ENCODE measurements around the gene PANK4. TPM values are rescaled to one million over a fixed set of nuclear protein-coding genes. Genes with fewer than 3 reads are reported as not detected.

Gene PANK4
- total and polyA plus RNA-seq, 2 of the 8 experiments (the other 6 are each of a cell fraction or from before 2014, with no cell fraction given), result 20.1 to 29.7 TPM

- H3K23ac ChIP-seq (ENCODE audit: insufficient read length), result no peak overlapping the region
- H2BK5ac ChIP-seq (ENCODE audit: low read depth, low read length), result no peak overlapping the region
- CTCF ChIA-PET (ENCODE audit: partially characterized antibody), result interaction anchor here (0.6 to 0.8 kb wide), 2 partner anchors 10 to 23 kb away, joined by 3 to 4 read pairs; no protein-coding TSS in a partner anchor
- POLR2A ChIA-PET (ENCODE audit: partially characterized antibody), result no interaction called here
- H2AFZ ChIP-seq (ENCODE audit: low read length), result no peak overlapping the region
- no peak overlapping the region for H4K5ac ChIP-seq (ENCODE audit: insufficient read length, low read depth, low read length)
- H2BK15ac ChIP-seq (ENCODE audit: low read length), result no peak overlapping the region
- H4K91ac ChIP-seq (replicated peaks; ENCODE audit: insufficient read length, low read length), result peak overlapping the region; percentile 40
- H4K8ac ChIP-seq (ENCODE audit: extremely low read depth, insufficient read depth, low read length), result peak overlapping the region; percentile 22; the same call in 1 of the 2 replicates
- no peak overlapping the region for H2AK5ac ChIP-seq (ENCODE audit: low read depth, low read length)
- no peak overlapping the region for H2BK120ac ChIP-seq (replicated peaks; ENCODE audit: low read depth, low read length)
- no peak overlapping the region for H3K4me2 ChIP-seq (ENCODE audit: insufficient read depth in 1 of 2, low read depth in 2 of 2, low read length in 2 of 2)
- no peak overlapping the region for H3K27ac ChIP-seq (ENCODE audit: low read depth, low read length)
- no peaks in the 10 kb centered on the region for H3K23me2 ChIP-seq (ENCODE audit: low read depth, low read length)
- H3K79me2 ChIP-seq (ENCODE audit: control insufficient read depth in 1 of 2, insufficient read depth in 2 of 2, low read length in 2 of 2), result no peaks in the 10 kb centered on the region
- no peak overlapping the region for H2BK12ac ChIP-seq (ENCODE audit: low read depth, low read length)
- no peaks in the 10 kb centered on the region for H3K27me3 ChIP-seq (replicated peaks in 1 of 4; ENCODE audit: control insufficient read depth in 3 of 4, extremely low read depth in 1 of 4, insufficient read depth in 3 of 4, low read length in 3 of 4)
- H3K9me3 ChIP-seq (ENCODE audit: insufficient read depth in 2 of 2, low read depth in 1 of 2, low read length in 1 of 2), result no peaks in the 10 kb centered on the region; a peak in 1 of 4 replicates
- H3K79me1 ChIP-seq (ENCODE audit: low read depth, low read length), result no peaks in the 10 kb centered on the region
- 94% methylated on average over 4 of the region's 6 CpGs; no CpG with 5 or more reads in 1 of the 2 experiments for WGBS, 2 experiments (ENCODE audit: extremely low coverage in 1 of 2, insufficient coverage in 1 of 2, insufficient read length in 1 of 2, insufficient replicate concordance in 2 of 2, low coverage in 1 of 2, low lambda C conversion rate in 2 of 2, missing lambda C conversion rate in 1 of 2)
- no peak for FAIRE-seq
- no peak overlapping the region for H3K56ac ChIP-seq (replicated peaks; ENCODE audit: insufficient read length, low read depth, low read length)
- no peak overlapping the region for H3K14ac ChIP-seq (ENCODE audit: insufficient read length)
- peaks cover 0 to 6% (median 0%) of the 10 kb centered on the region in 4 experiments; a peak in 2 of 7 replicates for H3K4me1 ChIP-seq (replicated peaks in 1 of 4; ENCODE audit: control insufficient read depth in 3 of 4, insufficient read depth in 4 of 4, low read length in 3 of 4)
- H3K4ac ChIP-seq (replicated peaks; ENCODE audit: insufficient read length, low read depth, low read length), result no peak overlapping the region
- no peak overlapping the region for H3K9ac ChIP-seq (replicated peaks in 1 of 4; ENCODE audit: extremely low read depth in 1 of 4, low read depth in 3 of 4, low read length in 3 of 4)
- no peak overlapping the region for H2BK20ac ChIP-seq (ENCODE audit: low read length)
- no peak for DNase-seq (ENCODE audit: low read depth in 1 of 2, low spot score in 2 of 2)
- H4K20me1 ChIP-seq (replicated peaks in 1 of 2; ENCODE audit: control insufficient read depth in 1 of 2, insufficient read depth in 2 of 2, low read length in 2 of 2), result no peaks in the 10 kb centered on the region
- H3K18ac ChIP-seq (ENCODE audit: extremely low read depth, low read length), result no peak overlapping the region
- H3K36me3 ChIP-seq (ENCODE audit: control insufficient read depth in 2 of 4, insufficient read depth in 4 of 4, low read length in 3 of 4), result no peaks in the 10 kb centered on the region
- H3K4me3 ChIP-seq (ENCODE audit: extremely low read depth in 1 of 4, insufficient read depth in 2 of 4, low read depth in 3 of 4, low read length in 4 of 4), result no peak overlapping the region
- TF ChIP-seq HDAC6 (IDR thresholded peaks at IDR 0.05; ENCODE audit: low read depth, low read length), result no peak
- no peak for TF ChIP-seq CHD1 (IDR thresholded peaks at IDR 0.05; ENCODE audit: low read depth, low read length)
- TF ChIP-seq NANOG (IDR thresholded peaks at IDR 0.05; ENCODE audit: insufficient read depth, low read depth, low read length, poor library complexity, severe bottlenecking), result no peak
- no peak for TF ChIP-seq EP300 (IDR thresholded peaks at IDR 0.05; ENCODE audit: borderline replicate concordance in 1 of 2, low read depth in 2 of 2, low read length in 2 of 2)
- TF ChIP-seq NRF1 (IDR thresholded peaks at IDR 0.05; ENCODE audit: low read depth, low read length), result no peak
- no peak for TF ChIP-seq CBX5 (IDR thresholded peaks at IDR 0.05; ENCODE audit: low read depth, low read length)
- no peak for TF ChIP-seq BRCA1 (IDR thresholded peaks at IDR 0.05; ENCODE audit: low read depth, low read length)
- no peak for TF ChIP-seq FOSL1 (IDR thresholded peaks at IDR 0.05; ENCODE audit: insufficient read depth, low read depth, low read length)
- no peak for TF ChIP-seq CHD2 (IDR thresholded peaks at IDR 0.05; ENCODE audit: low read length)
- TF ChIP-seq CTCF (IDR thresholded peaks at IDR 0.05; ENCODE audit: control extremely low read depth in 1 of 3, insufficient read depth in 1 of 3, low read depth in 1 of 3, low read length in 3 of 3), result no peak
- no peak for TF ChIP-seq RFX5 (IDR thresholded peaks at IDR 0.05; ENCODE audit: borderline replicate concordance, low read depth, low read length)
These were observed 32.5 kb upstream of the PANK4 start for GRCh38 chr1:2558861-2559260.

Measured in H1 (cell line).